Activated CD8-positive, alpha-beta memory T cell treated with anti-CD3 and anti-CD28 coated beads for 24 hours (primary cell): ENCODE data around the gene FSHR.

Experiments used
- DNase-seq: peaks from one replicate; pipeline ENCODE4 v3.0.0-alpha.2; 2020

Gene FSHR

GRCh38 chr2:49111006-49111405, 43.3 kb downstream of the FSHR start:
- DNase-seq = no peak

- no peak for DNase-seq
Measured at GRCh38 chr2:49110571-49110970, 43.7 kb downstream of the FSHR start.

- no peak for DNase-seq
Measured at GRCh38 chr2:49108851-49109250, 45.5 kb downstream of the FSHR start.

GRCh38 chr2:49108436-49108835, 45.9 kb downstream of the FSHR start:
- no peak for DNase-seq

- DNase-seq = no peak
Measured at GRCh38 chr2:49105506-49105905, 48.8 kb downstream of the FSHR start.

- DNase-seq = no peak
Measured at GRCh38 chr2:49102146-49102545, 52.2 kb downstream of the FSHR start.

GRCh38 chr2:49080681-49081080, 73.6 kb downstream of the FSHR start:
- DNase-seq = no peak

- no peak for DNase-seq
Measured at GRCh38 chr2:49070716-49071115, 83.6 kb downstream of the FSHR start.

GRCh38 chr2:49069829-49070228, 84.5 kb downstream of the FSHR start:
- no peak for DNase-seq

- DNase-seq = no peak
Measured at GRCh38 chr2:49068613-49069012, 85.7 kb downstream of the FSHR start.

GRCh38 chr2:49067971-49068370, 86.3 kb downstream of the FSHR start:
- no peak for DNase-seq

GRCh38 chr2:49053156-49053555, 101.2 kb downstream of the FSHR start:
- DNase-seq = no peak

- no peak for DNase-seq
Measured at GRCh38 chr2:49050265-49050664, 104.0 kb downstream of the FSHR start.

- DNase-seq = no peak
Measured at GRCh38 chr2:49049161-49049560, 105.2 kb downstream of the FSHR start.

GRCh38 chr2:49045083-49045482, 109.2 kb downstream of the FSHR start:
- no peak for DNase-seq

GRCh38 chr2:49044350-49045079, 109.8 kb downstream of the FSHR start:
- DNase-seq = no peak

- no peak for DNase-seq
Measured at GRCh38 chr2:49043405-49043982, 110.8 kb downstream of the FSHR start.

- no peak for DNase-seq
Measured at GRCh38 chr2:49042488-49042887, 111.8 kb downstream of the FSHR start.

GRCh38 chr2:49041061-49041460, 113.3 kb downstream of the FSHR start:
- DNase-seq = no peak

- DNase-seq = no peak
Measured at GRCh38 chr2:49037197-49037596, 117.1 kb downstream of the FSHR start.

- no peak for DNase-seq
Measured at GRCh38 chr2:49035481-49035880, 118.8 kb downstream of the FSHR start.

GRCh38 chr2:49033394-49034185, 120.7 kb downstream of the FSHR start:
- DNase-seq = no peak

GRCh38 chr2:49032936-49033335, 121.4 kb downstream of the FSHR start:
- DNase-seq = no peak

GRCh38 chr2:49032126-49032525, 122.2 kb downstream of the FSHR start:
- no peak for DNase-seq
